GM23338 (cell line): ENCODE measurements around the gene HMGXB3.

Experiments
- CREB1 ChIP-seq: fragments of 250-450 bp; sonication (Bioruptor Pico); IDR thresholded peaks from 2 replicates; pipeline ENCODE4 v1.5.0; 2020; ENCODE audit warnings: low read depth, mild to moderate bottlenecking, moderate library complexity
- CTCF ChIP-seq, 2 experiments: fragments of 200-600 bp in 1 of 2; sonication (generic) in 1 of 2; conservative IDR thresholded peaks; 2 replicates each; pipeline versions ENCODE4 v1.5.1 to v1.6.1; 2016 to 2017; ENCODE audit warnings: antibody characterized with exemption in 2 of 2, low read depth in 2 of 2, mild to moderate bottlenecking in 2 of 2, moderate library complexity in 1 of 2
- EZH2 ChIP-seq: fragments of 200-600 bp; sonication (generic); IDR thresholded peaks from one replicate; pipeline ENCODE4 v1.8.0; 2017; ENCODE audit warnings: antibody characterized with exemption, mild to moderate bottlenecking, low read depth; ENCODE audit not compliant: unreplicated experiment
- EZH2phosphoT487 ChIP-seq: fragments of 200-600 bp; sonication (generic); IDR thresholded peaks from one replicate; pipeline ENCODE4 v1.8.1; 2018; ENCODE audit warnings: antibody characterized with exemption; ENCODE audit not compliant: unreplicated experiment
- POLR2AphosphoS5 ChIP-seq: IDR thresholded peaks from 2 replicates; pipeline ENCODE4 v1.6.1; 2016; ENCODE audit warnings: antibody characterized with exemption, low read depth
- REST ChIP-seq: IDR thresholded peaks from one replicate; pipeline ENCODE4 v1.6.1; 2018; ENCODE audit warnings: antibody characterized with exemption; ENCODE audit not compliant: unreplicated experiment
- ZNF331 ChIP-seq: fragments of 250-450 bp; sonication (Bioruptor Pico); IDR thresholded peaks from 2 replicates; pipeline ENCODE4 v1.5.0; 2020; ENCODE audit warnings: low read depth, mild to moderate bottlenecking, moderate library complexity
- ZNF462 ChIP-seq: fragments of 250-450 bp; sonication (Bioruptor Pico); IDR thresholded peaks from 2 replicates; pipeline ENCODE4 v1.5.0; 2020; ENCODE audit warnings: mild to moderate bottlenecking, moderate library complexity
- TF ChIP-seq, protein P1 (sequence below): IDR thresholded peaks from 2 replicates; pipeline ENCODE4 v1.6.1; 2016; ENCODE audit warnings: antibody characterized with exemption

GRCh38 chr5:149961186-149961685 lies 39.3 kb upstream of the HMGXB3 start:
- no peak for TF ChIP-seq CTCF (conservative IDR thresholded peaks at IDR 0.05; ENCODE audit: low read depth in 2 of 2)
- no peak for TF ChIP-seq CREB1 (CRISPR knock-in tag)
- no peak for TF ChIP-seq POLR2AphosphoS5
- TF ChIP-seq, protein P1, sequence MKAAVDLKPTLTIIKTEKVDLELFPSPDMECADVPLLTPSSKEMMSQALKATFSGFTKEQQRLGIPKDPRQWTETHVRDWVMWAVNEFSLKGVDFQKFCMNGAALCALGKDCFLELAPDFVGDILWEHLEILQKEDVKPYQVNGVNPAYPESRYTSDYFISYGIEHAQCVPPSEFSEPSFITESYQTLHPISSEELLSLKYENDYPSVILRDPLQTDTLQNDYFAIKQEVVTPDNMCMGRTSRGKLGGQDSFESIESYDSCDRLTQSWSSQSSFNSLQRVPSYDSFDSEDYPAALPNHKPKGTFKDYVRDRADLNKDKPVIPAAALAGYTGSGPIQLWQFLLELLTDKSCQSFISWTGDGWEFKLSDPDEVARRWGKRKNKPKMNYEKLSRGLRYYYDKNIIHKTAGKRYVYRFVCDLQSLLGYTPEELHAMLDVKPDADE, result no peak
- TF ChIP-seq REST, result no peak
- TF ChIP-seq ZNF331 (CRISPR knock-in tag), result no peak
- TF ChIP-seq EZH2phosphoT487, result no peak
- no peak for TF ChIP-seq EZH2
- no peak for TF ChIP-seq ZNF462 (CRISPR knock-in tag)
